ENCODE results near the gene VIPR2.
"Not testable (repeated sequence)": the region's sequence is repeated elsewhere in the genome, so short reads cannot be mapped to it uniquely, and the experiment has no call there.

Gene VIPR2

DNA sequence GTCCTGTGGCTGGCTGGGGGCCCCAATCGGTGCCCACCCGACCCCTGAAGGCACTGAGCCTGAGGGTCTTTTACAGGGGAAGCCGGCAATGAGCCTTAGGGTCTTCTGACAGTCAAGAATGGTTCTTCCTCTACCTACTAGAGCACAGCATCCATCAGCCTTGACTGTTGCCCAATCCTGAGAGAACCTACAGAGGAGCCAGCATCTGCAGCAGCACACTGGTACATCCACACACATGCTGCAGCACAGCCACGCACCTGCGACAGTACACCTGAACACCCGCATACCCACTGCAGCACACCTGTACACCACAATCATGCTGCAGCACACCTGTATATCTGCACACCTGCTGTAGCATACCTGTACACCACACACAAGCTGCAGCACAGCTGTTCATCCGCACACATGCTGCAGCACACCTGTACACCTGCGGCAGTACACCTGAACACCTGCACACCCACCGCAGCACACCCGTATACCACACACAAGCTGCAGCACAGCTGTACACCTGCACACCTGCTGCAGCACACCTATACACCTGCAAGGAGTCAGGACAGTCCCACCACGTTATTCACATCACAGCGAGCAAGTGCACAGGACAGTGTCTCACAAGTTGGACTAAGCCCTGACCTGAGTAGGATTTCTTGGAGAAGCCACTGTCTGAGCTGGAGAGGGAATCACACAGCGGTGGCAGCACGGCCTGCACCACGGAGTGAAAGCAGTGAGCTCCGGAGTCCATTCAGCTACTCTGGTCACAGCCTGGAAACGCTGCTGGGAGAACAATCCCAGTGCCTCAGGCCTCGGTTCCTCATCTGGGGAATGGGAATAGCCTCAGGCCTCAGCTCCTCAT, 56.4 kb downstream of the VIPR2 start:
- no peak for DNase-seq

DNA sequence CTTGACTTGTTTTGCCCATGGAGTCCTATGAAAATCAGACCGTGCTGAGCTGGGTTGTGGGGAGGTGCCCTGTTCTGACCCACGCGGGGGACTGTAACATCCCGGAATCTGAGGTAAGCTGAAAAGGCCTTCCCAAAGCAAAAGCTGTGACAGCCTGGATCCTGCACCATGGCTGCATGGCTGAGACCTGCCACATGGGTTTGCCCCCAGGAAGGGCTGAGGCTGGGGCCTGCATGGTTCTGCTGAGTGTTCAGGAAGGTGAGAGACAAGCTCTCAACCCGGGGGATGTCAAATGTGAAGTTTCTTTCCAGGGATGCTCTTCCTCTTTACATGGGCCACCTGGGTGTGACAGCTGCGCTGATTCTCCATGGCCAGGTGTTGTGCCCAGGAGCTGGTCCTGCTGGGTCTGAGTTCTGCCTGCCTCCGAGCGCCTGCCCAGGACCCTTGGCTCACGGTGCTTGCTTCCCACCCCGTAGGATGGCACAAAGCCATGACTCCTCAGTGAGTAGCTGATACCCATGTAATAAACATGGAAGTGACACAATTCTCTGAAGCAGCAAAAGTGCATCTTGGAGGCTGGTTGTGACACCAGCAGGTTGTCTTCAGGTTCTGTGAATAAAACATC, 58.3 kb downstream of the VIPR2 start:
- DNase-seq: no peak

GRCh38 chr7:159084069-159084801, 60.4 kb downstream of the VIPR2 start:
- no peak for DNase-seq

- no peak for DNase-seq
Measured at GRCh38 chr7:159083698-159084068, 61.0 kb downstream of the VIPR2 start.

DNA sequence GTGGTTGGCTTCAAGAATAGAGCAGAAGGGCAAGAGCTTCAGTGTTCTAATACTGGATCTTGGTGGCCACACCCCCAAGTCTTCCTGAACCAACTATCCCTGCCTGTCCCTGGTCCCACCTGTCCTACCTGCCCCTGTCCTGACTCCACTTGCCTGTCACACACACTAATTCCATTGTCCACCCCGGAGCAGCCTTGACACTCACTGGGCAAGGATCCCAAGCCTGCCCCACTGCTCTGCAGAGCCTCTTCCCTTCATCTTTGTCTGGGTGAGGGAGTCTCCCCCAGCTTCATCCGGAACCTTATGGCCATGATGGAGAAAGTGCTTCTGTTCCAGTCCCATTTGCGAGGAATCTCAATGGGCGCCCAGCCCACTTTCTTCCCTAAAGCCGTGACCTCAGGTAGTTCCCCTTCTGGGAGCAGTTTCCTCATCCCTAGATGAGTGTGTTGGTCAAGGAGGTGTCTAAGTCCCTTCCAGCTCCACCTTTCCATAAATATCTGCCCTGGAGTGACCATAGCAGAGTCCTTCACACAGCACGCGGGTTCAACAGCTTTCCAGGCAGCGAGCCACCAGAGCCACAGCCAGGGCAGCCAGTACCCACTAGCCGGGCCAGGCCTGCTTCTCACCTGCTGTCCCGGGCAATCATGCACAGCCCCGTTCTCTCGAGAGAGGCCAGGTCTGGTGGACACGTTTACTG, 61.5 kb downstream of the VIPR2 start:
- no peak for DNase-seq

DNA sequence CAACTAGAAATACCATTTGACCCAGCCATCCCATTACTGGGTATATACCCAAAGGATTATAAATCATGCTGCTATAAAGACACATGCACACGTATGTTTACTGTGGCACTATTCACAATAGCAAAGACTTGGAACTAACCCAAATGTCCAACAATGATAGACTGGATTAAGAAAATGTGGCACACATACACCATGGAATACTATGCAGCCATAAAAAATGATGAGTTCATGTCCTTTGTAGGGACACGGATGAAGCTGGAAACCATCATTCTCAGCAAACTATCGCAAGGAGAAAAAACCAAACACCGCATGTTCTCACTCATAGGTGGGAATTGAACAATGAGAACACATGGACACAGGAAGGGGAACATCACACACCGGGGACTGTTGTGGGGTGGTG, 62.6 kb downstream of the VIPR2 start:
- not testable (repeated sequence) for DNase-seq

GRCh38 chr7:159078911-159079270, 65.8 kb downstream of the VIPR2 start:
- DNase-seq: no peak

- no peak for DNase-seq
Measured at GRCh38 chr7:159078193-159078910, 66.3 kb downstream of the VIPR2 start.

DNA sequence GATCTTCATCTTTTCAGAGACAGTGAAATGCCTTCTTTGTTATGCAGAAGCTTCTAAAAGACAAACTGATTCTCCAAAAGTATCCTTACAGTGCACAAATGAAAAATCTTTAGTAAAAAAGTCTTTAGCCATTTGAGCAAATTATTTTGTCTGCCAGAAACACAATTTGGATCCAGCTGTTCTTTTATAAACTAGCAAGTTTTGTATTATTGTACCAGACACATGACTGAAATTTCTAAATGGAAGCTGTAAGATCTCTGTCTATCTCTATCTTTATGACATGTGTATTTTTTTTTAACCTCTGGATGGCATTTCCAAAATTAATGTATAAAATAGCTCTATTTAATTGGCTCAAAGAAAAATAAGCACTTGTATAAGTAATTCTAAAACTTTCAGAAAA, 68.3 kb downstream of the VIPR2 start:
- no peak for DNase-seq

DNA sequence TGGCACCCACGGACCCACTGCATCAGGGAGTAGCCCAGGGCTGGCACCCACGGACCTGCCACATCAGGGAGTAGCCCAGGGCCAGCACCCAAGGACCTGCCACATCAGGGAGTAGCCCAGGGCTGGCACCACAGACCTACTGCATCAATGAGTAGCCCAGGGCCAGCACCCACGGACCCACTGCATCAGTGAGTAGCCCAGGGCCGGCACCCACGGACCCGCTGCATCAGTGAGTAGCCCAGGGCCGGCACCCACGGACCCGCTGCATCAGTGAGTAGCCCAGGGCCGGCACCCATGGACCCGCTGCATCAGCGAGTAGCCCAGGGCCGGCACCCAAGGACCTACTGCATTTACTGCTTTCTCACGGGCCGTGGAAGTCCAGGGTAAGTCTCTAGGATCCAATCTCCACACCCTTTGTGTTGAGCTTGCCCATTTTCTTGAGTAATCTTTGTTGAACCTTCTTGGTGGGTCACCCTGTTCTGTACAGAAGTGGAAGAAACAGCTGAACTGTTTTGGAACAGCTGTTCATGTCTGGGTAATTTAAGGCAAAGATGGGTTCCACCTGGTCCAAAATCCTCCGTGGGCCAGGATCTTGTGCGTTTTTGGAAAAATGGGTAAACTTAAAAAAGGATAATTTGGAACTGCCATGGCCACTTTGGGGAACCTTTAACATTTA, 69.0 kb downstream of the VIPR2 start:
- no peak for DNase-seq

GRCh38 chr7:159071260-159071659, 73.4 kb downstream of the VIPR2 start:
- no peak for DNase-seq

DNA sequence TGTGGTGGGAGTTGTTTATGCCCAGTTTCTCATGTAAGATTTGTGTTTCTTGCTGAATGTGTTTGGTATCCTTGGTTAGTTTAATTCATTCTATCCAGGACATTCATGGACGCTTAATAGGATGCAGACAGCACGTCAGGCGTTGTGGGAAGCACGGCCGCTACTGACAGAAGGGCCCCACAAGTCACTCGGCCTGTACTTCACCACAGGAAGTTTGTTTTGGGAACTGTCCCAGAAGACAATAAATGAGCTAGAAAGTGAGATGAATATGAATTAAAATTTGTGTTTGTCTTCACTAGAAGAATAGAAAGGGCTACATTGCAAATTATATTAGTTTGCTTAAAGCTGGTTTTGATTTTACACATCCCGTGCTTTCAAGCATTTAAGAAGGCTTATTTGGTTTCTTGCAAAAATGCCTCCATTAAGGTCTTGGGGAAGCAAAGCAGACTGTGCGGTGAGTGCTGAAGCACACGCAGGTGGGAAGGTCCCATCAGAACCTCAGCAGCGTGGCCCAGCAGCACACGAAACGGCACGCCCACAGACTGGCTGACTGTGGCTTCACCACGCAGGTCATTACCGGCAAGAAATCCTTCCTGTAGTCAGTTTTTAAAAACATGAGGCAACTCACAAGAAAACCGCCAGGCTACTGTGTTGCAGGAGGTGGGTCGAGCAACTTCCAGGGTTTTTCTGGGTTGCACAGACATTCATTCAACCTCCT, 74.1 kb downstream of the VIPR2 start:
- DNase-seq: no peak

DNA sequence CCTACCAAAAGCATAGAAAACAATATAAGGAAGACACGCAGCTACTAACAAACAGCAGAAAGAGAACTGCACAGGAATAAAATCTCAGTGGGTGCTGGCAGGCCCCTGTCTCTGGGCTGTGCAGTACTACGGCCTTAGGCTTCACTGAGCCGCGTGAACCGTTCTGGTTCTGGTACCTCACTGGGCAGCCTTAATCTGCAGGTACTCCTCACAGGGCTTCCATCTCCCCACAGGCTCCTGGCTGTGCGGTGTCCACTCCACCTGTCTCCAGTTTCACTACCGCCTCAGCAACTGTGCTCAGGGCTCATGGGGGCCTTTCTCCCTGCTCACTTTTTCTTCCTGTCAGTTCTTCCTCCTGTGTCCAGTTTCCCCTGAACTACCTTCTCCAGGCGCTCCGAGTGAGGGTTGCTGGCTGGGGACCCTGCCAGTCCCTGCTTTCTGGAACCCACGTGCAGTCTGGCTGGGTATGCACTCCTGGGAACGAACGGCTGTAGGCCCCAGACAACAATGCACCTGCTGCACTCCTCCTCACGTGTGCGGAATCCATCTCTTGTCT, 75.7 kb downstream of the VIPR2 start:
- DNase-seq: no peak

GRCh38 chr7:159068488-159068811, 76.2 kb downstream of the VIPR2 start:
- DNase-seq: no peak

GRCh38 chr7:159067576-159068487, 76.8 kb downstream of the VIPR2 start:
- no peak for DNase-seq

- no peak for DNase-seq
Measured at GRCh38 chr7:159066816-159067575, 77.7 kb downstream of the VIPR2 start.

GRCh38 chr7:159065852-159066480, 78.7 kb downstream of the VIPR2 start:
- no peak for DNase-seq

GRCh38 chr7:159064816-159065510, 79.7 kb downstream of the VIPR2 start:
- no peak for DNase-seq

All from DMS 273 treated with DMSO at 0.1 percent for 48 hours (cell line).